Measurements from ENCODE around the gene CUX1. TPM values are rescaled to one million over a fixed set of nuclear protein-coding genes. Genes with fewer than 3 reads are reported as not detected.
A peak's percentile ranks its signal among the peaks of the same experiment; 100 is the strongest.

Gene CUX1
- total RNA-seq, 1 experiment from 2014 or later = 53.5 TPM

DNA sequence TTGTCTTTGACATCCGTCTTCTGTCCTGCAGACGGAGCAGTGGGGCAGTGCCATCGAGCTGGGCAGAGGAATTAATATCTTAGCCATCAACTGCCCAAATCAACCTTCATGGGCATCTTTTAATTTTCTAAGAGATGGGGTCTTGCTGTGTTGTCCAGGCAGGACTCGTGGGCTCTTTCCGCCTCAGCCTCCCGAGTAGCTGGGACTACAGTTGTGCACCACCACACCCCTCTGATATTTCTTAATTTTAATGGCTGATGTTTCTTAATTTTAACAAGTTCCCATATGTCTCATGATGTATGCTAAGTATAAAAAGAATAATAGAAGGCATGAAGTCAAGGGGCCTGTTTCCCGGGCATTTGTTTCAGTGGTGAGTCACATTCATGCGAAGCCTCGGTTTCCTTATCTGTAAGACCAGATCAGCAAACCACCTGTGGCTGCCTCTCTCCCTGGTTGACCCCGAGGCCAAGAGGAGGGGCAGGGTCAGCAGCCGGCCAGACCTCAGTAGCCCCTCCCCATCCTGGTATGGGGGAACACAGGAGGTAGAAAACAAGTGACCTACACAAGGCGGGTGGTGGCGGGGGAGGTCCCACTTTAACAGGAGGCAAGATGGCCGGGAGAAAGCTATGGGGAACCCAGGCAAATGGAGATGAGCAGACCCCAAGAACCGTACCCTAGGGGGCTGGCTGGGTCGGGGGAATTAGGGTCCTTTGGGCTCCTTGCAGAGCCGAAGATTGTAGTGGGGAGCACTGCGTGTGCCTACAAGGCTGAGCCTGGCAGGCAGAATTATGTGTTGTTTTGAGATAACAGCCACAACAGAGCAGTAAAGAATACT is 85.5 kb downstream of the CUX1 start:
- Histone ChIP-seq H2AK5ac (ENCODE audit: insufficient read length, low read length) (no peak overlapping the region), H3T11ph (ENCODE audit: low read length) (no peak overlapping the region), H3K4me1 (ENCODE audit: insufficient read depth, low read length) (no peaks in the 10 kb centered on the region), H3K27ac (ENCODE audit: insufficient read length, low read depth, low read length) (no peak overlapping the region), H3K18ac (ENCODE audit: insufficient read length, low read depth, low read length) (no peak overlapping the region), H3K27me3 (ENCODE audit: insufficient read depth, low read length) (no peaks in the 10 kb centered on the region), H3K4ac (ENCODE audit: low read depth, low read length) (no peak overlapping the region), H3K23ac (ENCODE audit: insufficient read length, low read depth, low read length) (no peak overlapping the region), H4K5ac (ENCODE audit: insufficient read length, low read depth, low read length) (no peak overlapping the region), H3K4me2 (ENCODE audit: insufficient read depth, insufficient read length, low read length) (no peak overlapping the region), H4K91ac (ENCODE audit: insufficient read length, low read depth, low read length) (no peak overlapping the region), H3K14ac (ENCODE audit: insufficient read depth, low read length) (no peak overlapping the region; the same call in 1 of the 2 replicates), H2BK20ac (ENCODE audit: low read depth, low read length, poor library complexity, severe bottlenecking) (no peak overlapping the region), H4K8ac (replicated peaks; ENCODE audit: insufficient read length, low read depth, low read length) (no peak overlapping the region), H2BK12ac (ENCODE audit: insufficient read length, low read depth, low read length) (no peak overlapping the region), H2BK15ac (ENCODE audit: low read depth, low read length) (no peak overlapping the region), H3K9ac (ENCODE audit: extremely low read depth, insufficient read length, low read length) (no peak overlapping the region), H3K79me1 (ENCODE audit: insufficient read depth, low read depth, low read length, poor library complexity, severe bottlenecking) (peaks cover 19% of the 10 kb centered on the region), H4K20me1 (ENCODE audit: control insufficient read depth, insufficient read depth, insufficient read length) (no peaks in the 10 kb centered on the region), H3K23me2 (ENCODE audit: insufficient read length, low read depth, low read length, poor library complexity, severe bottlenecking) (no peaks in the 10 kb centered on the region), H2BK5ac (ENCODE audit: insufficient read length, low read length) (no peak overlapping the region), H2BK120ac (ENCODE audit: low read depth, low read length, poor library complexity, severe bottlenecking) (no peak overlapping the region), H3K9me3 (ENCODE audit: control insufficient read depth, low read depth, low read length) (no peaks in the 10 kb centered on the region), H3K79me2 (ENCODE audit: insufficient read depth, low read length) (peaks cover 29% of the 10 kb centered on the region; the same call in 1 of the 2 replicates), H2AFZ (ENCODE audit: low read length) (no peak overlapping the region), H3K56ac (ENCODE audit: insufficient read length, low read depth, low read length) (no peak overlapping the region)
- no peaks in the 10 kb centered on the region for H3K27me3 Mint-ChIP-seq (ENCODE audit: low read depth)
- no peak for DNase-seq
- H3K27ac Mint-ChIP-seq = peak overlapping the region in 1 of 3 experiments; percentile 51; a peak in 1 of 7 replicates
- peaks cover 0 to 5% (median 5%) of the 10 kb centered on the region in 3 experiments; a peak in 3 of 7 replicates for H3K36me3 Mint-ChIP-seq (ENCODE audit: insufficient read depth in 1 of 3, low read depth in 3 of 3)
- H3K9me3 Mint-ChIP-seq = no peaks in the 10 kb centered on the region
- TF ChIP-seq CTCF (conservative IDR thresholded peaks at IDR 0.05) = no peak
- no CpG with 5 or more reads among the region's 18 CpGs for WGBS (ENCODE audit: extremely low coverage, insufficient read length, low lambda C conversion rate)
- H3K4me3 Mint-ChIP-seq = no peak overlapping the region; a peak in 1 of 5 replicates
- H3K4me1 Mint-ChIP-seq = peaks cover 11 to 13% of the 10 kb centered on the region in 2 experiments

All from H9 (cell line).